Cerebellar nuclear complex (tissue), 1 donor: ENCODE results near the gene COP1.

Experiments
- DNase-seq, 2 experiments: peaks; one replicate each; lab custom pipeline; 2025; lab: John Stamatoyannopoulos, UW

COP1 gene

GRCh38 chr1:175963740-175964139 lies 243.3 kb downstream of the COP1 start:
- DNase-seq, result no peak

- no peak for DNase-seq
Observed at GRCh38 chr1:175960169-175960568, 246.9 kb downstream of the COP1 start.

GRCh38 chr1:175951627-175952026 lies 255.5 kb downstream of the COP1 start:
- DNase-seq, result no peak

GRCh38 chr1:175947771-175948170 lies 259.3 kb downstream of the COP1 start:
- no peak for DNase-seq

GRCh38 chr1:175944591-175944990 lies 262.5 kb downstream of the COP1 start:
- DNase-seq, result no peak

GRCh38 chr1:175941164-175941563 lies 265.9 kb downstream of the COP1 start:
- DNase-seq, result no peak

- no peak for DNase-seq
Observed at GRCh38 chr1:175936736-175937135, 270.4 kb downstream of the COP1 start.

- no peak for DNase-seq
Observed at GRCh38 chr1:175935566-175936115, 271.4 kb downstream of the COP1 start.

GRCh38 chr1:175935166-175935565 lies 271.9 kb downstream of the COP1 start:
- DNase-seq, result no peak

GRCh38 chr1:175933801-175934200 lies 273.3 kb downstream of the COP1 start:
- DNase-seq, result no peak

GRCh38 chr1:175927944-175928343 lies 279.1 kb downstream of the COP1 start:
- no peak for DNase-seq

- no peak for DNase-seq
Observed at GRCh38 chr1:175922254-175922881, 284.7 kb downstream of the COP1 start.

GRCh38 chr1:175920381-175920780 lies 286.7 kb downstream of the COP1 start:
- DNase-seq, result no peak

GRCh38 chr1:175919001-175919400 lies 288.1 kb downstream of the COP1 start:
- DNase-seq, result no peak

GRCh38 chr1:175918364-175918801 lies 288.7 kb downstream of the COP1 start:
- no peak for DNase-seq

- DNase-seq, result no peak
Observed at GRCh38 chr1:175914115-175914514, 293.0 kb downstream of the COP1 start.

GRCh38 chr1:175911138-175911537 lies 295.9 kb downstream of the COP1 start:
- no peak for DNase-seq

- no peak for DNase-seq
Observed at GRCh38 chr1:175906370-175906769, 300.7 kb downstream of the COP1 start.

- DNase-seq, result no peak
Observed at GRCh38 chr1:175904808-175905207, 302.3 kb downstream of the COP1 start.

GRCh38 chr1:175902281-175902680 lies 304.8 kb downstream of the COP1 start:
- no peak for DNase-seq

- no peak for DNase-seq
Observed at GRCh38 chr1:175901076-175901836, 305.8 kb downstream of the COP1 start.

- DNase-seq, result no peak
Observed at GRCh38 chr1:175900171-175900570, 306.9 kb downstream of the COP1 start.

GRCh38 chr1:175895966-175896365 lies 311.1 kb downstream of the COP1 start:
- DNase-seq, result no peak
